Neuron (in vitro differentiated cells): ENCODE results near the gene SNRNP25.
"Not testable (repeated sequence)": the region's sequence is repeated elsewhere in the genome, so short reads cannot be mapped to it uniquely, and the experiment has no call there.

Experiments used
- H2AFZ ChIP-seq: one replicate; pipeline ENCODE4 v1.6.1; 2013; ENCODE audit warnings: low read depth, mild to moderate bottlenecking, inconsistent platforms, low read length, moderate library complexity
- H3K27me3 ChIP-seq: one replicate; pipeline ENCODE4 v1.6.1; 2013; ENCODE audit warnings: low read length; ENCODE audit not compliant: insufficient read depth
- H3K36me3 ChIP-seq: one replicate; pipeline ENCODE4 v1.6.1; 2013; ENCODE audit warnings: low read length; ENCODE audit not compliant: insufficient read depth
- H3K4me1 ChIP-seq: one replicate; pipeline ENCODE4 v1.6.1; 2013; ENCODE audit warnings: low read length; ENCODE audit not compliant: insufficient read depth
- H3K4me3 ChIP-seq: 2 replicates; pipeline ENCODE4 v1.5.1; 2013; ENCODE audit warnings: mild to moderate bottlenecking, low read length, moderate library complexity
- H3K9me3 ChIP-seq: one replicate; pipeline ENCODE4 v1.6.1; 2013; ENCODE audit warnings: low read length

The SNRNP25 gene

GRCh38 chr16:35678-36305, 17.8 kb upstream of the SNRNP25 start:
- H3K4me1 ChIP-seq: peaks cover 5% of the 10 kb centered on the region
- H3K27me3 ChIP-seq: no peaks in the 10 kb centered on the region
- H3K9me3 ChIP-seq: no peaks in the 10 kb centered on the region
- no peak overlapping the region for H2AFZ ChIP-seq
- H3K4me3 ChIP-seq: no peak overlapping the region
- no peaks in the 10 kb centered on the region for H3K36me3 ChIP-seq

DNA sequence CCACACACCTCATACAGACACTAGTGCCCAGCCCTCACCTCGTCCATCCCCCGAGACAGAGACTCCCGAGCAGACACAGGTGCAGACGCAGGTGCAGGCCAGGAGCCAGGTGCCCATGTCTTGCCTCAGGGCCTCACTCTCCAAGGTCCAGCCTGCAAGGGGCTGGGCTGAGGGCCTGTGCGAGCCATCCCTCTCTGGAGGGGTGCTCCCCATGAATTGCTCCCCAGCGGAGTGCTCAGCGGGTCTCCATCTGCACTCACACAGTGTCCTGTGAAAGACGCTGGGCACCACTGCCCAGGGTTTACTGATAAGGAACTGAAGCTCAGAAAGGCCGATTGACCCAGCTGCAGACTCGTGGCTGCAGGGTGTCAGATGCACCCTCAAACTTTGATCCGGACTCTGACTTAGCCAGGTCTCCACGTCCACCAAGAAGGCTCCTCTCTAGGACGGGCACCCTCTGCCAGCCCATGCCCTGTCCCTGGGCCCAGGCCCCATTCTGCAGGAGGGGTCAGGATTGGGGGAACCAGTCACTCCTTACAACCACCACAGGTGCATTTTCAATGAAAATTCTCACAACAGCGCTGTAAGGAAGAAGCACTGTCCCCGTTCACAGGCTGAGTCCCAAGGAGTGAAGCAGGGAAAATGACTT, 17.2 kb upstream of the SNRNP25 start:
- Histone ChIP-seq H2AFZ (no peak overlapping the region), H3K36me3 (no peaks in the 10 kb centered on the region), H3K4me3 (no peak overlapping the region), H3K9me3 (no peaks in the 10 kb centered on the region), H3K4me1 (peaks cover 5% of the 10 kb centered on the region), H3K27me3 (no peaks in the 10 kb centered on the region)

DNA sequence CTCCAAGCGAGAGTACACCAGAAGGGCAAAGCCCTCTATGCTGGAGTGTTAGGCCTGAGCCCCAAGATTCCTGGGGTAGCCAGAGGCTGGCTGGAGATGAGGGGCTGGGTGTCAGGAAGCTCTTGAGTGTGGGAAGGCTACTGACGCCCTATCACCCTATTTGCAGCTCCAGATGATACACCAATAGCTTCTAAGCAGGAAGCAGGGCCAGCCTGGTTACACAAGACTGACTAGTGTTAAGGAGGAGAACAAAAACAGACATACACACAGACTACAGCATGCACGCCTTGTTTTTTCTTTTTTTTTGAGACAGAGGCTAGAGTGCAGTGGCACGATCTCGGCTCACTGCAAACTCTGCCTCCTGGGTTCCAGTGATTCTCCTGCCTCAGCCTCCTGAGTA, 16.1 kb upstream of the SNRNP25 start:
- Histone ChIP-seq H3K27me3 (no peaks in the 10 kb centered on the region), H3K4me3 (no peak overlapping the region), H3K9me3 (peaks cover 6% of the 10 kb centered on the region), H3K4me1 (peaks cover 5% of the 10 kb centered on the region), H2AFZ (no peak overlapping the region), H3K36me3 (peaks cover 8% of the 10 kb centered on the region)

GRCh38 chr16:38206-38605, 15.4 kb upstream of the SNRNP25 start:
- H2AFZ ChIP-seq, H3K4me3 ChIP-seq, H3K27me3 ChIP-seq, H3K4me1 ChIP-seq, H3K9me3 ChIP-seq, H3K36me3 ChIP-seq: not testable (repeated sequence)

DNA sequence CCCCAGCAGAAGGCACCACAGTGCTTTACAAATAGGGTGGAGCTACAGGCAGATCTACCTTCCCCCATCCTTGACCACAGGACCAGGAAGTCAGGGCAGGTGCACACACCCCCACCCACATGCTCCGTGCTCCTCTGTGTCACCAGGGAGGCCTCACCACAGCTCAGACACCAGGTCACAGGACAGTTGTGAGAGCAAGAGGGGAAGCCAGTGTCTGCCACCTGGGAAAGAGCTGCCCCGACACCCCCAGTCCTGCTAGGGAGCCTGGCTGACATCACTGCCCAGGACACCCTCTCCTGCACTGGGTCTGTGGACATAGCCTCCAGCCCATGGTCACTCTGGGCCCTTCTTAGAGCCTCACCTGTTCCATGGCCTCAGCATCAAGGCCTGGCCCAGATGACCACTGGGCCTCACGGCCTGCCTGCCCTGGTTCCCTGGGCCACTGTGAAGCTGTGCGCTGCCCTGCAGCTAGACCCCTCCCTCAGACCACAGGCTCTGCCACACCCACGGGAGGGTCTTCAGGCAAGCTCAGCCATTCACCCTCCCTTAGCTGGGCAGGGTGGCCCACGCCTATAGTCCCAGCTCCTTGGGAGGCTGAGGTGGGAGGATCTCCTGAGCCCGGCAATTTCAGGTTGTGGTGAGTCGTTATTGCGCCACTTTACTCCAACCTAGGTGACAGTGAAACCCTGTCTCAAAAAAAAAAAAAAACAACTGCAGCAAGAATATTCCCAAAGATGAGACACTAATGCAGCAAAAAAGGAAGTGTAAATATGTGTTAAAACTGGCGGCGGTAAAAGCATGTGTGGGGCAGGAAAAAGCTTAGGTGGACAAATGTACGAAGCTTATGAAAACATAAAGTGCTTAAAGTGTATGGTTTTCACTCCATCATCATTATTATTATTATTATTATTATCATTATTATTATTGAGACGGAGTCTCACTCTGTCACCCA, 14.4 kb upstream of the SNRNP25 start:
- Histone ChIP-seq H3K4me1 (peaks cover 5% of the 10 kb centered on the region), H3K9me3 (peaks cover 6% of the 10 kb centered on the region), H3K4me3 (no peak overlapping the region), H2AFZ (no peak overlapping the region), H3K27me3 (no peaks in the 10 kb centered on the region), H3K36me3 (peaks cover 13% of the 10 kb centered on the region)

- Histone ChIP-seq H3K9me3 (peaks cover 6% of the 10 kb centered on the region), H3K4me3 (no peak overlapping the region)
Observed at GRCh38 chr16:41439-42068, 12.1 kb upstream of the SNRNP25 start.

GRCh38 chr16:42069-42457, 11.6 kb upstream of the SNRNP25 start:
- H3K4me1 ChIP-seq: no peaks in the 10 kb centered on the region
- peaks cover 6% of the 10 kb centered on the region for H3K9me3 ChIP-seq
- H3K36me3 ChIP-seq: peaks cover 36% of the 10 kb centered on the region
- H2AFZ ChIP-seq: no peak overlapping the region
- no peak overlapping the region for H3K4me3 ChIP-seq
- no peaks in the 10 kb centered on the region for H3K27me3 ChIP-seq

More at GRCh38 chr16:41439-42068, 12.1 kb upstream of the SNRNP25 start:
- Histone ChIP-seq H2AFZ (no peak overlapping the region), H3K4me1 (no peaks in the 10 kb centered on the region), H3K27me3 (no peaks in the 10 kb centered on the region), H3K36me3 (peaks cover 33% of the 10 kb centered on the region)

- H3K4me3 ChIP-seq: no peak overlapping the region
- peaks cover 40% of the 10 kb centered on the region for H3K36me3 ChIP-seq
- H2AFZ ChIP-seq: no peak overlapping the region
- no peaks in the 10 kb centered on the region for H3K27me3 ChIP-seq
- H3K9me3 ChIP-seq: peaks cover 6% of the 10 kb centered on the region
- H3K4me1 ChIP-seq: no peaks in the 10 kb centered on the region
Observed at GRCh38 chr16:42691-43090, 10.9 kb upstream of the SNRNP25 start.

- no peak overlapping the region for H2AFZ ChIP-seq
- H3K4me1 ChIP-seq: no peaks in the 10 kb centered on the region
- peaks cover 40% of the 10 kb centered on the region for H3K36me3 ChIP-seq
- no peak overlapping the region for H3K4me3 ChIP-seq
- H3K27me3 ChIP-seq: no peaks in the 10 kb centered on the region
- H3K9me3 ChIP-seq: peaks cover 6% of the 10 kb centered on the region
Observed at GRCh38 chr16:43294-43693, 10.3 kb upstream of the SNRNP25 start.

GRCh38 chr16:44655-45054, 9.0 kb upstream of the SNRNP25 start:
- H3K4me1 ChIP-seq: no peaks in the 10 kb centered on the region
- H3K9me3 ChIP-seq: peaks cover 6% of the 10 kb centered on the region
- H2AFZ ChIP-seq: no peak overlapping the region
- H3K4me3 ChIP-seq: no peak overlapping the region
- H3K27me3 ChIP-seq: no peaks in the 10 kb centered on the region
- H3K36me3 ChIP-seq: peaks cover 40% of the 10 kb centered on the region

DNA sequence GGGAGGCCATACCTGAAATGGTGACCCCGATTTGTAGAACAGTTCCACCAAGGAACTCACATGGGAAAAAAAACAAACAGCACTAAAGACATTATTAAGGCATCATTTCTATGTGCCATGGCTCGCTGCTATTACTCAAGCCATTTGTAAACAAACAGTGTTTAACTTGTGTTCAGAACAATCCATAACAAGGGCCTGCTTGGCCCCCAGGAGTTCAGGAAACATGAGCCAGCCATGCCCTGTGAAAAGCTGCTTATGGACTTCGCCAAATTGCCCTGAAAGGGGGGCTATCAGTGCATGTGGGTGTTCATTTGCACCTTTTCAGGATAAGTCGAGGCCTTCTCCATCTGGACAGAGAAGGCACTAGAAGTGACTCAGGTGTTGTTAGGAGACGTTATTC, 8.2 kb upstream of the SNRNP25 start:
- Histone ChIP-seq H3K27me3 (no peaks in the 10 kb centered on the region), H3K4me1 (no peaks in the 10 kb centered on the region), H3K4me3 (no peak overlapping the region), H2AFZ (no peak overlapping the region), H3K9me3 (peaks cover 6% of the 10 kb centered on the region), H3K36me3 (peaks cover 42% of the 10 kb centered on the region)

DNA sequence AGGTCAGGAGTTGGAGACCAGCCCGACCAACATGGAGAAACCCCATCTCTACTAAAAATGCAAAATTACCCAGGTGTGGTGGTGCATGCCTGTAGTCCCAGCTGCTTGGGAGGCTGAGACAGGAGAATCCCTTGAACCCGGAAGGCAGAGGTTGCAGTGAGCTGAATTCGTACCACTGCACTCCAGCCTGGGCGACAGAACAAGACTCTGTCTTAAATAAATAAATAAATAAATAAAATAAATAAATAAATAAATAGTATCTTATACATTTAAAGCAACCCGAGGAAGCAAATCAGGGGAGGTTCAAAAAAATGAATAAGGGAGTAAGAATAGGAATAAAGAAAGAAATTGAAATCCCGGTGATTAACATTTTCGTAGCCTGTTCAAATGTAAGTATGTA, 7.1 kb upstream of the SNRNP25 start:
- H2AFZ ChIP-seq, H3K4me3 ChIP-seq, H3K9me3 ChIP-seq, H3K27me3 ChIP-seq, H3K4me1 ChIP-seq: not testable (repeated sequence)
- peaks cover 50% of the 10 kb centered on the region for H3K36me3 ChIP-seq

- Histone ChIP-seq H3K27me3 (no peaks in the 10 kb centered on the region), H3K9me3 (no peaks in the 10 kb centered on the region), H3K4me1 (no peaks in the 10 kb centered on the region), H3K36me3 (peaks cover 44% of the 10 kb centered on the region), H2AFZ (no peak overlapping the region), H3K4me3 (no peak overlapping the region)
Observed at GRCh38 chr16:47234-47633, 6.4 kb upstream of the SNRNP25 start.
